ENCODE results near the gene KIAA1614. TPM values are rescaled to one million over a fixed set of nuclear protein-coding genes. Genes with fewer than 3 reads are reported as not detected.

KIAA1614 gene
- total RNA-seq, 2 experiments from 2014 or later, result 0.08 TPM; not detected in 1

- H3K27me3 Mint-ChIP-seq, result peaks cover 22% of the 10 kb centered on the region
- H3K4me3 Mint-ChIP-seq, result no peak overlapping the region
- H3K27ac Mint-ChIP-seq, result no peak overlapping the region
- no peaks in the 10 kb centered on the region for H3K9me3 Mint-ChIP-seq
- H3K4me1 Mint-ChIP-seq, result peaks cover 3% of the 10 kb centered on the region
- H3K36me3 Mint-ChIP-seq, result no peaks in the 10 kb centered on the region
- no peak for DNase-seq
These were observed 4.8 kb downstream of the KIAA1614 start for GRCh38 chr1:180917306-180918065.

GRCh38 chr1:180918519-180918918 lies 5.8 kb downstream of the KIAA1614 start:
- no peaks in the 10 kb centered on the region for H3K9me3 Mint-ChIP-seq
- no peak for DNase-seq
- peaks cover 1% of the 10 kb centered on the region for H3K4me1 Mint-ChIP-seq
- H3K36me3 Mint-ChIP-seq, result no peaks in the 10 kb centered on the region
- H3K27me3 Mint-ChIP-seq, result peaks cover 19% of the 10 kb centered on the region
- no peak overlapping the region for H3K4me3 Mint-ChIP-seq
- H3K27ac Mint-ChIP-seq, result no peak overlapping the region

GRCh38 chr1:180919183-180919700 lies 6.5 kb downstream of the KIAA1614 start:
- H3K27me3 Mint-ChIP-seq, result peaks cover 15% of the 10 kb centered on the region
- no peaks in the 10 kb centered on the region for H3K36me3 Mint-ChIP-seq
- H3K27ac Mint-ChIP-seq, result no peak overlapping the region
- no peak for DNase-seq
- H3K9me3 Mint-ChIP-seq, result no peaks in the 10 kb centered on the region
- H3K4me1 Mint-ChIP-seq, result no peaks in the 10 kb centered on the region
- no peak overlapping the region for H3K4me3 Mint-ChIP-seq

GRCh38 chr1:180920193-180920592 lies 7.5 kb downstream of the KIAA1614 start:
- Mint-ChIP-seq H3K27ac (no peak overlapping the region), H3K4me1 (no peaks in the 10 kb centered on the region), H3K27me3 (peaks cover 12% of the 10 kb centered on the region), H3K36me3 (no peaks in the 10 kb centered on the region), H3K9me3 (no peaks in the 10 kb centered on the region), H3K4me3 (no peak overlapping the region)
- DNase-seq, result no peak

GRCh38 chr1:180920702-180921101 lies 8.0 kb downstream of the KIAA1614 start:
- Mint-ChIP-seq H3K36me3 (no peaks in the 10 kb centered on the region), H3K27me3 (peaks cover 12% of the 10 kb centered on the region), H3K4me1 (no peaks in the 10 kb centered on the region), H3K27ac (no peak overlapping the region), H3K4me3 (no peak overlapping the region), H3K9me3 (no peaks in the 10 kb centered on the region)
- DNase-seq, result no peak

GRCh38 chr1:180921386-180921785 lies 8.7 kb downstream of the KIAA1614 start:
- Mint-ChIP-seq H3K27me3 (peaks cover 12% of the 10 kb centered on the region), H3K4me1 (no peaks in the 10 kb centered on the region), H3K36me3 (no peaks in the 10 kb centered on the region), H3K9me3 (no peaks in the 10 kb centered on the region), H3K27ac (no peak overlapping the region), H3K4me3 (no peak overlapping the region)
- DNase-seq, result no peak

- Mint-ChIP-seq H3K9me3 (no peaks in the 10 kb centered on the region), H3K4me1 (no peaks in the 10 kb centered on the region), H3K27me3 (peaks cover 12% of the 10 kb centered on the region), H3K4me3 (no peak overlapping the region), H3K27ac (no peak overlapping the region), H3K36me3 (no peaks in the 10 kb centered on the region)
- DNase-seq, result no peak
These were observed 9.4 kb downstream of the KIAA1614 start for GRCh38 chr1:180921891-180922630.

- Mint-ChIP-seq H3K4me1 (no peaks in the 10 kb centered on the region), H3K27me3 (peaks cover 12% of the 10 kb centered on the region), H3K9me3 (no peaks in the 10 kb centered on the region), H3K27ac (no peak overlapping the region), H3K4me3 (no peak overlapping the region), H3K36me3 (no peaks in the 10 kb centered on the region)
- DNase-seq, result no peak
These were observed 9.9 kb downstream of the KIAA1614 start for GRCh38 chr1:180922631-180923015.

- Mint-ChIP-seq H3K9me3 (no peaks in the 10 kb centered on the region), H3K27ac (no peak overlapping the region), H3K4me3 (no peak overlapping the region), H3K36me3 (no peaks in the 10 kb centered on the region), H3K27me3 (peaks cover 12% of the 10 kb centered on the region), H3K4me1 (no peaks in the 10 kb centered on the region)
- no peak for DNase-seq
These were observed 10.5 kb downstream of the KIAA1614 start for GRCh38 chr1:180923021-180923841.

- Mint-ChIP-seq H3K9me3 (no peaks in the 10 kb centered on the region), H3K4me1 (no peaks in the 10 kb centered on the region), H3K27me3 (peaks cover 12% of the 10 kb centered on the region), H3K4me3 (no peak overlapping the region), H3K27ac (no peak overlapping the region), H3K36me3 (no peaks in the 10 kb centered on the region)
- DNase-seq, result no peak
These were observed 11.2 kb downstream of the KIAA1614 start for GRCh38 chr1:180923887-180924286.

GRCh38 chr1:180924939-180925338 lies 12.2 kb downstream of the KIAA1614 start:
- no peak overlapping the region for H3K27ac Mint-ChIP-seq
- no peak overlapping the region for H3K4me3 Mint-ChIP-seq
- peaks cover 12% of the 10 kb centered on the region for H3K27me3 Mint-ChIP-seq
- H3K36me3 Mint-ChIP-seq, result no peaks in the 10 kb centered on the region
- no peaks in the 10 kb centered on the region for H3K9me3 Mint-ChIP-seq
- no peaks in the 10 kb centered on the region for H3K4me1 Mint-ChIP-seq
- no peak for DNase-seq

GRCh38 chr1:180925471-180926051 lies 12.9 kb downstream of the KIAA1614 start:
- Mint-ChIP-seq H3K4me1 (no peaks in the 10 kb centered on the region), H3K9me3 (no peaks in the 10 kb centered on the region), H3K4me3 (no peak overlapping the region), H3K36me3 (no peaks in the 10 kb centered on the region), H3K27ac (no peak overlapping the region), H3K27me3 (peaks cover 12% of the 10 kb centered on the region)
- DNase-seq, result no peak

- Mint-ChIP-seq H3K9me3 (no peaks in the 10 kb centered on the region), H3K4me3 (no peak overlapping the region), H3K27ac (no peak overlapping the region), H3K27me3 (peaks cover 12% of the 10 kb centered on the region), H3K4me1 (no peaks in the 10 kb centered on the region), H3K36me3 (no peaks in the 10 kb centered on the region)
- no peak for DNase-seq
These were observed 13.7 kb downstream of the KIAA1614 start for GRCh38 chr1:180926164-180926981.

GRCh38 chr1:180927348-180927747 lies 14.7 kb downstream of the KIAA1614 start:
- H3K4me1 Mint-ChIP-seq, result no peaks in the 10 kb centered on the region
- H3K36me3 Mint-ChIP-seq, result no peaks in the 10 kb centered on the region
- DNase-seq, result no peak
- H3K27me3 Mint-ChIP-seq, result peaks cover 12% of the 10 kb centered on the region
- H3K9me3 Mint-ChIP-seq, result no peaks in the 10 kb centered on the region
- no peak overlapping the region for H3K27ac Mint-ChIP-seq
- no peak overlapping the region for H3K4me3 Mint-ChIP-seq

Data from activated naive CD8-positive, alpha-beta T cell treated with anti-CD3 and anti-CD28 coated beads for 36 hours (primary cell).